BLaER1 treated with 17β-estradiol and CSF1 and Interleukin-3, amounts not matched to agents 10 nM and 100 nM (cell line): ENCODE measurements around the gene SLC2A6.

ENCODE experiments used
- H3K27ac ChIP-seq, 11 experiments: shearing (Covaris generic); formaldehyde crosslinking; 2 replicates each; pipeline ENCODE4 v1.8.1; 2022
- H3K27me3 ChIP-seq, 11 experiments: shearing (Covaris generic); formaldehyde crosslinking; 2 replicates each; pipeline ENCODE4 v1.8.1; 2022
- H3K36me3 ChIP-seq, 11 experiments: shearing (Covaris generic); formaldehyde crosslinking; 2 replicates each; pipeline ENCODE4 v1.8.1; 2022
- H3K4me1 ChIP-seq, 10 experiments: shearing (Covaris generic); formaldehyde crosslinking; 2 replicates each; pipeline ENCODE4 v1.8.1; 2022
- H3K4me2 ChIP-seq, 11 experiments: shearing (Covaris generic); formaldehyde crosslinking; 2 replicates each; pipeline ENCODE4 v1.8.1; 2022
- H3K4me3 ChIP-seq, 10 experiments: shearing (Covaris generic); formaldehyde crosslinking; 2 replicates each; pipeline ENCODE4 v1.8.1; 2022
- H3K9ac ChIP-seq, 11 experiments: shearing (Covaris generic); formaldehyde crosslinking; 2 replicates each; pipeline ENCODE4 v1.8.1; 2022
- H3K9me3 ChIP-seq, 11 experiments: shearing (Covaris generic); formaldehyde crosslinking; replicated peaks in 1 of 11; 2 replicates each; pipeline ENCODE4 v1.8.1; 2022
- H4K20me1 ChIP-seq, 11 experiments: shearing (Covaris generic); formaldehyde crosslinking; 2 replicates each; pipeline ENCODE4 v1.8.1; 2022
- Cebpa-rat ChIP-seq, 11 experiments: shearing (Covaris generic); IDR thresholded peaks; 2 replicates each; pipeline ENCODE4 v1.8.1; 2022

The SLC2A6 gene

GRCh38 chr9:133437753-133438531, 41.0 kb downstream of the SLC2A6 start:
- Histone ChIP-seq H3K9me3 (no peaks in the 10 kb centered on the region), H3K9ac (peak overlapping the region in 2 of 11 experiments; percentile 3 to 39; a peak in 1 of 22 replicates), H3K27ac (no peak overlapping the region), H3K4me2 (peak overlapping the region in 9 of 11 experiments; percentile 9 to 99 (median 91); a peak in 16 of 22 replicates), H3K4me3 (no peak overlapping the region), H4K20me1 (no peaks in the 10 kb centered on the region), H3K27me3 (no peaks in the 10 kb centered on the region), H3K36me3 (no peaks in the 10 kb centered on the region), H3K4me1 (peaks cover 21 to 85% (median 80%) of the 10 kb centered on the region in 10 experiments)
- TF ChIP-seq Cebpa-rat (IDR thresholded peaks at IDR 0.05): no peak

- Histone ChIP-seq H3K4me3 (no peak overlapping the region), H3K4me2 (peak overlapping the region in 7 of 11 experiments; percentile 44 to 99 (median 91); a peak in 9 of 22 replicates), H3K9ac (no peak overlapping the region), H3K4me1 (peaks cover 11 to 72% (median 67%) of the 10 kb centered on the region in 10 experiments), H4K20me1 (no peaks in the 10 kb centered on the region), H3K27ac (peak overlapping the region in 1 of 11 experiments; percentile 17; a peak in 1 of 22 replicates), H3K27me3 (no peaks in the 10 kb centered on the region), H3K9me3 (no peaks in the 10 kb centered on the region), H3K36me3 (no peaks in the 10 kb centered on the region)
- no peak for TF ChIP-seq Cebpa-rat (IDR thresholded peaks at IDR 0.05)
These were observed 42.2 kb downstream of the SLC2A6 start for GRCh38 chr9:133436681-133437080.

- Histone ChIP-seq H3K27ac (no peak overlapping the region), H3K4me1 (peaks cover 8 to 50% (median 41%) of the 10 kb centered on the region in 10 experiments), H3K36me3 (no peaks in the 10 kb centered on the region), H3K4me2 (no peak overlapping the region), H3K9me3 (no peaks in the 10 kb centered on the region; a peak in 1 of 22 replicates), H3K27me3 (peaks cover 16 to 27% (median 21%) of the 10 kb centered on the region in 11 experiments), H3K9ac (no peak overlapping the region), H4K20me1 (no peaks in the 10 kb centered on the region), H3K4me3 (no peak overlapping the region)
- TF ChIP-seq Cebpa-rat (IDR thresholded peaks at IDR 0.05): no peak
These were observed 45.5 kb downstream of the SLC2A6 start for GRCh38 chr9:133433351-133433843.

- no peak for TF ChIP-seq Cebpa-rat (IDR thresholded peaks at IDR 0.05)
- Histone ChIP-seq H3K4me1 (peaks cover 8 to 20% (median 13%) of the 10 kb centered on the region in 10 experiments), H3K9ac (no peak overlapping the region), H3K4me3 (no peak overlapping the region), H3K36me3 (no peaks in the 10 kb centered on the region), H3K27me3 (peaks cover 38 to 57% (median 51%) of the 10 kb centered on the region in 11 experiments), H4K20me1 (no peaks in the 10 kb centered on the region), H3K27ac (no peak overlapping the region), H3K4me2 (peak overlapping the region in 10 of 11 experiments; percentile 5 to 69 (median 35); a peak in 15 of 22 replicates), H3K9me3 (peaks cover 6 to 12% (median 10%) of the 10 kb centered on the region in 11 experiments; a peak in 17 of 22 replicates)
These were observed 48.7 kb downstream of the SLC2A6 start for GRCh38 chr9:133430244-133430643.

- peaks cover 2 to 15% (median 9%) of the 10 kb centered on the region in 10 experiments; a peak in 18 of 20 replicates for H3K4me1 ChIP-seq
- H3K4me3 ChIP-seq: no peak overlapping the region
- H3K9ac ChIP-seq: no peak overlapping the region
- peaks cover 6 to 12% (median 10%) of the 10 kb centered on the region in 11 experiments; a peak in 17 of 22 replicates for H3K9me3 ChIP-seq
- no peak for TF ChIP-seq Cebpa-rat (IDR thresholded peaks at IDR 0.05)
- H3K4me2 ChIP-seq: peak overlapping the region in 10 of 11 experiments; percentile 5 to 69 (median 35); a peak in 15 of 22 replicates
- peaks cover 38 to 58% (median 51%) of the 10 kb centered on the region in 11 experiments for H3K27me3 ChIP-seq
- H3K36me3 ChIP-seq: no peaks in the 10 kb centered on the region
- H3K27ac ChIP-seq: no peak overlapping the region
- no peaks in the 10 kb centered on the region for H4K20me1 ChIP-seq
These were observed 49.2 kb downstream of the SLC2A6 start for GRCh38 chr9:133429641-133430161.

- H3K36me3 ChIP-seq: no peaks in the 10 kb centered on the region
- no peak overlapping the region for H3K4me3 ChIP-seq
- H3K9ac ChIP-seq: no peak overlapping the region
- no peak for TF ChIP-seq Cebpa-rat (IDR thresholded peaks at IDR 0.05)
- H3K4me2 ChIP-seq: no peak overlapping the region; a peak in 1 of 22 replicates
- H4K20me1 ChIP-seq: no peaks in the 10 kb centered on the region
- no peak overlapping the region for H3K27ac ChIP-seq
- peaks cover 6 to 12% (median 10%) of the 10 kb centered on the region in 11 experiments; a peak in 17 of 22 replicates for H3K9me3 ChIP-seq
- peaks cover 38 to 58% (median 51%) of the 10 kb centered on the region in 11 experiments for H3K27me3 ChIP-seq
- peaks cover 0 to 13% (median 9%) of the 10 kb centered on the region in 10 experiments; a peak in 15 of 20 replicates for H3K4me1 ChIP-seq
These were observed 49.7 kb downstream of the SLC2A6 start for GRCh38 chr9:133429214-133429613.

GRCh38 chr9:133428617-133429101, 50.2 kb downstream of the SLC2A6 start:
- Histone ChIP-seq H3K9me3 (peaks cover 6 to 12% (median 10%) of the 10 kb centered on the region in 11 experiments; a peak in 17 of 22 replicates), H3K4me3 (peak overlapping the region in 1 of 10 experiments; percentile 34; a peak in 3 of 20 replicates), H3K4me1 (peaks cover 0 to 13% (median 9%) of the 10 kb centered on the region in 10 experiments; a peak in 15 of 20 replicates), H3K9ac (no peak overlapping the region), H3K36me3 (no peaks in the 10 kb centered on the region), H4K20me1 (no peaks in the 10 kb centered on the region), H3K27me3 (peaks cover 38 to 58% (median 51%) of the 10 kb centered on the region in 11 experiments), H3K27ac (no peak overlapping the region), H3K4me2 (no peak overlapping the region)
- no peak for TF ChIP-seq Cebpa-rat (IDR thresholded peaks at IDR 0.05)

- Histone ChIP-seq H3K4me2 (no peak overlapping the region), H3K27ac (no peak overlapping the region)
These were observed 51.1 kb downstream of the SLC2A6 start for GRCh38 chr9:133427658-133428348.

More at GRCh38 chr9:133427658-133428348, 51.1 kb downstream of the SLC2A6 start:
- no peak overlapping the region for H3K4me3 ChIP-seq
- no peaks in the 10 kb centered on the region for H3K36me3 ChIP-seq
- H3K9ac ChIP-seq: no peak overlapping the region
- H4K20me1 ChIP-seq: no peaks in the 10 kb centered on the region
- peaks cover 38 to 58% (median 51%) of the 10 kb centered on the region in 11 experiments for H3K27me3 ChIP-seq
- peaks cover 0 to 13% (median 9%) of the 10 kb centered on the region in 10 experiments; a peak in 15 of 20 replicates for H3K4me1 ChIP-seq
- no peak for TF ChIP-seq Cebpa-rat (IDR thresholded peaks at IDR 0.05)
- peaks cover 6 to 12% (median 10%) of the 10 kb centered on the region in 11 experiments; a peak in 17 of 22 replicates for H3K9me3 ChIP-seq
